OCI-LY3 (cell line): Measurements from ENCODE around the gene TARM1.

Experiments
- H2AFZ ChIP-seq: fragments of 200-600, 300-600 bp; shearing (Covaris generic); 2 replicates; pipeline ENCODE4 v1.6.0; 2014; ENCODE audit warnings: antibody characterized with exemption, low read depth, low read length
- H3K27ac ChIP-seq: fragments of 200-600, 300-600 bp; sonication (generic); 2 replicates; pipeline ENCODE4 v1.5.1; 2014; ENCODE audit warnings: mild to moderate bottlenecking, low read length, moderate library complexity, mixed read lengths
- H3K27me3 ChIP-seq: fragments of 200-600, 300-600 bp; sonication (generic); 2 replicates; pipeline ENCODE4 v1.6.1; 2014; ENCODE audit warnings: low read depth, low read length, mixed read lengths
- H3K36me3 ChIP-seq: fragments of 200-600, 300-600 bp; sonication (generic); replicated peaks from 2 replicates; pipeline ENCODE3; 2014; ENCODE audit warnings: low read depth, low read length, mixed read lengths
- H3K4me1 ChIP-seq: fragments of 300-600, 200-600 bp; sonication (generic); 2 replicates; pipeline ENCODE4 v1.6.1; 2014; ENCODE audit warnings: low read length, mixed read lengths
- H3K4me2 ChIP-seq: fragments of 200-600, 300-600 bp; sonication (generic); 2 replicates; pipeline ENCODE4 v1.6.1; 2014; ENCODE audit warnings: low read length, mixed read lengths
- H3K4me3 ChIP-seq: fragments of 300-600, 200-600 bp; sonication (generic); 2 replicates; pipeline ENCODE4 v1.5.1; 2014; ENCODE audit warnings: antibody characterized with exemption, mild to moderate bottlenecking, low read length, moderate library complexity
- H3K79me2 ChIP-seq: fragments of 300-600, 200-600 bp; shearing (Covaris generic); 2 replicates; pipeline ENCODE4 v1.6.1; 2014; ENCODE audit warnings: mild to moderate bottlenecking, low read length, mixed read lengths
- H3K9ac ChIP-seq: fragments of 300-600, 200-600 bp; shearing (Covaris generic); 2 replicates; pipeline ENCODE4 v1.6.0; 2014; ENCODE audit warnings: mild to moderate bottlenecking, low read length, moderate library complexity
- H3K9me3 ChIP-seq: fragments of 200-600, 300-600 bp; shearing (Covaris generic); 2 replicates; pipeline ENCODE4 v1.6.1; 2014; ENCODE audit warnings: low read length, mixed read lengths; ENCODE audit not compliant: insufficient read depth
- H4K20me1 ChIP-seq: fragments of 200-600, 300-600 bp; sonication (generic); 2 replicates; pipeline ENCODE4 v1.6.1; 2016; ENCODE audit warnings: low read length, mixed read lengths; ENCODE audit not compliant: insufficient read depth
- EZH2phosphoT487 ChIP-seq: fragments of 200-600 bp; shearing (Covaris generic); IDR thresholded peaks from 2 replicates; pipeline ENCODE4 v1.6.1; 2018; ENCODE audit warnings: antibody characterized with exemption, mixed run types, low read depth
- TF ChIP-seq, protein P1 (sequence below): fragments of 200-600, 300-600 bp; sonication (generic); IDR thresholded peaks from 2 replicates; pipeline ENCODE4 v1.5.1; 2014; ENCODE audit warnings: antibody characterized with exemption, low read length, low read depth

Gene TARM1

DNA sequence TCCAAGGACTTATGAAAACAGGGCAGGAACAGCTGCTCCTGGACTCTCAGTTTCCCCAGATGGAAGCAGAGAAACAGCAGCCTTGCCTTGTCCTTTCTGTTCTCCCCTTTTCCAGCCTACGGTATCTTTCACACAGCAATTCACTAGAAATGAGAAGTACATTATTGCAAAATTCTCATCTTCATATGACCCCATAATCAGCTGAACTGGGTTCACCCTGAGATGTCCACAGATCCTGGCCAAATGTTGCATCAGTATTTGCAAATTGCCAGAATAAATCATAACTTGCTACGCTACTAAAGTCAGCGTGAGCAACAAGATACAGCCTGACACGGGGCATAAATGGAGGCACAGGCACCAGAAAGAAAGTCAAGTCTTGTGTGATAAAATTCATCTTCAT is 33.5 kb downstream of the TARM1 start:
- Histone ChIP-seq H3K4me1 (no peaks in the 10 kb centered on the region), H3K79me2 (no peaks in the 10 kb centered on the region), H3K27ac (no peak overlapping the region), H2AFZ (no peak overlapping the region), H3K36me3 (no peaks in the 10 kb centered on the region), H3K27me3 (no peaks in the 10 kb centered on the region), H3K4me2 (no peak overlapping the region), H3K4me3 (no peak overlapping the region), H4K20me1 (no peaks in the 10 kb centered on the region), H3K9ac (no peak overlapping the region), H3K9me3 (no peaks in the 10 kb centered on the region; the same call in 1 of the 2 replicates)
- no peak for TF ChIP-seq EZH2phosphoT487
- TF ChIP-seq, protein P1, sequence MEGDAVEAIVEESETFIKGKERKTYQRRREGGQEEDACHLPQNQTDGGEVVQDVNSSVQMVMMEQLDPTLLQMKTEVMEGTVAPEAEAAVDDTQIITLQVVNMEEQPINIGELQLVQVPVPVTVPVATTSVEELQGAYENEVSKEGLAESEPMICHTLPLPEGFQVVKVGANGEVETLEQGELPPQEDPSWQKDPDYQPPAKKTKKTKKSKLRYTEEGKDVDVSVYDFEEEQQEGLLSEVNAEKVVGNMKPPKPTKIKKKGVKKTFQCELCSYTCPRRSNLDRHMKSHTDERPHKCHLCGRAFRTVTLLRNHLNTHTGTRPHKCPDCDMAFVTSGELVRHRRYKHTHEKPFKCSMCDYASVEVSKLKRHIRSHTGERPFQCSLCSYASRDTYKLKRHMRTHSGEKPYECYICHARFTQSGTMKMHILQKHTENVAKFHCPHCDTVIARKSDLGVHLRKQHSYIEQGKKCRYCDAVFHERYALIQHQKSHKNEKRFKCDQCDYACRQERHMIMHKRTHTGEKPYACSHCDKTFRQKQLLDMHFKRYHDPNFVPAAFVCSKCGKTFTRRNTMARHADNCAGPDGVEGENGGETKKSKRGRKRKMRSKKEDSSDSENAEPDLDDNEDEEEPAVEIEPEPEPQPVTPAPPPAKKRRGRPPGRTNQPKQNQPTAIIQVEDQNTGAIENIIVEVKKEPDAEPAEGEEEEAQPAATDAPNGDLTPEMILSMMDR: no peak

DNA sequence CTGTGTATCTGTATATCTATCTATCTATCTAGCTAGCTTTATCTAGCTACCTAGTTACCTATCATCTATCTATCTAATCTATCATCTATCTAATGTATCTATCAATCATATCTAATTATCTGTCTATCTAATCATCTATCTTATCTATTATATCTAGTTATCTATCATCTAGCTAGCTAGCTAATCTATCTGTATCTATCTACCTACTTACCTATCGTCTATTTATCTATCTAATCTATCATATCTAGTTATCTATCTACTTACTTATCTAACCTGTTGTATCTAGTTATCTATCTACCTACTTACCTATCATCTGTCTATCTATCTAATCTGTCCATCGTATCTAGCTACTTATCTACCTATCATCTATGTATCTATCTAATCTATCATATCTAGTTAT is 35.4 kb downstream of the TARM1 start:
- Histone ChIP-seq H4K20me1 (no peaks in the 10 kb centered on the region), H3K4me1 (no peaks in the 10 kb centered on the region), H3K79me2 (no peaks in the 10 kb centered on the region), H3K9me3 (no peaks in the 10 kb centered on the region), H3K36me3 (no peaks in the 10 kb centered on the region), H3K4me3 (no peak overlapping the region), H3K27ac (no peak overlapping the region), H3K27me3 (no peaks in the 10 kb centered on the region), H3K4me2 (no peak overlapping the region), H3K9ac (no peak overlapping the region), H2AFZ (no peak overlapping the region)
- TF ChIP-seq, protein P1: no peak
- TF ChIP-seq EZH2phosphoT487: no peak

DNA sequence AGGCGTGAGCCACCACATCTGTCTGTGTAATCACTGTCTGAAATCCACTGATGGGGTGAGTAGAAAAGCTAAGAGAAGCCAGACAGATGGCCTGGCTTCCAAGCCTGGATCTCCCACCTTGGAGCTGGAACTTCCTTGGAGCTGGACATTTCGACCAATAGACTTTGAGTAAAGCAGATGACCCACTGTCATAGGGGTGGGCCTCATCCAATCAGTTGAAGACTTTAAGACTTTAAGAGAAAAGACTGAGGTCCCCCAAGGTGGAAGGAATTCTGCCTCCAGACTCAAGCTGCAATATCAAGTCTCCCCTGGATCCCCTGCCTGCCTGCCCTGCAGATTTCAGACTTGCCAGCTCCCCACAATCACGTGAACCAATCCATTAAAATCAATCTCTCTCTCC is 38.2 kb downstream of the TARM1 start:
- H3K27ac ChIP-seq: no peak overlapping the region
- no peaks in the 10 kb centered on the region for H3K9me3 ChIP-seq
- H3K4me3 ChIP-seq: no peak overlapping the region
- no peak overlapping the region for H3K9ac ChIP-seq
- TF ChIP-seq, protein P1: no peak
- no peaks in the 10 kb centered on the region for H3K4me1 ChIP-seq
- no peaks in the 10 kb centered on the region for H3K27me3 ChIP-seq
- no peak overlapping the region for H3K4me2 ChIP-seq
- H3K36me3 ChIP-seq: no peaks in the 10 kb centered on the region
- H4K20me1 ChIP-seq: no peaks in the 10 kb centered on the region
- H3K79me2 ChIP-seq: no peaks in the 10 kb centered on the region
- H2AFZ ChIP-seq: no peak overlapping the region

- no peak overlapping the region for H3K4me2 ChIP-seq
- H3K4me1 ChIP-seq: no peaks in the 10 kb centered on the region
- H3K9ac ChIP-seq: no peak overlapping the region
- H3K36me3 ChIP-seq: no peaks in the 10 kb centered on the region
- no peaks in the 10 kb centered on the region for H3K9me3 ChIP-seq
- H3K27ac ChIP-seq: no peak overlapping the region
- no peaks in the 10 kb centered on the region for H3K79me2 ChIP-seq
- H3K27me3 ChIP-seq: no peaks in the 10 kb centered on the region
- TF ChIP-seq, protein P1: no peak
- TF ChIP-seq EZH2phosphoT487: no peak
- H2AFZ ChIP-seq: no peak overlapping the region
- no peaks in the 10 kb centered on the region for H4K20me1 ChIP-seq
- no peak overlapping the region for H3K4me3 ChIP-seq
Observed at GRCh38 chr19:54041969-54042606, 39.1 kb downstream of the TARM1 start.
